Smooth muscle cell (in vitro differentiated cells): ENCODE measurements around the gene MORF4L2. TPM values are rescaled to one million over a fixed set of nuclear protein-coding genes. Genes with fewer than 3 reads are reported as not detected.

Experiments
- DNase-seq: peaks from one replicate; lab custom pipeline; 2025; ENCODE audit not compliant: unreplicated experiment; lab: John Stamatoyannopoulos, UW
- H2AFZ ChIP-seq: fragments of 200-600 bp; sonication (generic); 2 replicates; pipeline ENCODE4 v1.6.0; 2016; ENCODE audit warnings: antibody characterized with exemption, low read depth, mild to moderate bottlenecking
- H3F3A ChIP-seq: fragments of 200-600 bp; sonication (generic); 2 replicates; pipeline ENCODE4 v1.6.0; 2017; ENCODE audit warnings: antibody characterized with exemption, low read depth
- H3K27ac ChIP-seq: fragments of 200-600 bp; sonication (generic); 2 replicates; pipeline ENCODE4 v1.5.1; 2016; ENCODE audit warnings: low read depth, mild to moderate bottlenecking
- H3K27me3 ChIP-seq: fragments of 200-600 bp; sonication (generic); 2 replicates; pipeline ENCODE4 v1.6.1; 2016; ENCODE audit warnings: low read depth, mild to moderate bottlenecking
- H3K36me3 ChIP-seq: fragments of 200-600 bp; sonication (generic); 2 replicates; pipeline ENCODE4 v1.5.1; 2016; ENCODE audit warnings: low read depth
- H3K4me1 ChIP-seq: fragments of 200-600 bp; sonication (generic); 2 replicates; pipeline ENCODE4 v1.5.1; 2016; ENCODE audit warnings: low read depth
- H3K4me2 ChIP-seq: fragments of 200-600 bp; sonication (generic); 2 replicates; pipeline ENCODE4 v1.6.0; 2016; ENCODE audit warnings: mild to moderate bottlenecking
- H3K4me3 ChIP-seq: fragments of 200-600 bp; sonication (generic); 2 replicates; pipeline ENCODE4 v1.5.1; 2016; ENCODE audit warnings: mild to moderate bottlenecking
- H3K79me2 ChIP-seq: fragments of 200-600 bp; sonication (generic); 2 replicates; pipeline ENCODE4 v1.6.0; 2016; ENCODE audit warnings: low read depth, mild to moderate bottlenecking
- H3K9ac ChIP-seq: fragments of 200-600 bp; sonication (generic); 2 replicates; pipeline ENCODE4 v1.6.0; 2016; ENCODE audit warnings: low read depth
- H3K9me3 ChIP-seq: fragments of 200-600 bp; sonication (generic); replicated peaks from 2 replicates; pipeline ENCODE4 v1.5.1; 2016; ENCODE audit warnings: low read depth
- H4K20me1 ChIP-seq: fragments of 200-600 bp; sonication (generic); 2 replicates; pipeline ENCODE4 v1.6.0; 2016; ENCODE audit warnings: low read depth
- WGBS: methylation state at CpG from one replicate; pipeline ENCODE4 v1.1.7; 2016; ENCODE audit warnings: low lambda C conversion rate; 5-methylcytosine and 5-hydroxymethylcytosine counted together
- polyA plus RNA-seq: library from polyadenylated mRNA; unstranded; fragments of >200 nt; fragmentation: Nextera tagmentation; extraction: Ambion mirVana; gene quantifications from 2 replicates; pipeline ENCODE4 v1.2.1, GENCODE V29; 2016
- total RNA-seq: library from RNA; depleted of rRNA; stranded (reverse); fragments of >200 nt; gene quantifications from 2 replicates; pipeline ENCODE4 v1.2.3, GENCODE V29; 2014
- TF ChIP-seq, protein P1 (sequence below): fragments of 200-600 bp; sonication (generic); IDR thresholded peaks from 2 replicates; pipeline ENCODE4 v1.5.1; 2017; ENCODE audit warnings: borderline replicate concordance, mild to moderate bottlenecking, antibody characterized with exemption; ENCODE audit not compliant: insufficient read depth, poor library complexity, severe bottlenecking

Gene MORF4L2
- total and polyA plus RNA-seq, 2 experiments from 2014 or later: 726 to 1,824 TPM

DNA sequence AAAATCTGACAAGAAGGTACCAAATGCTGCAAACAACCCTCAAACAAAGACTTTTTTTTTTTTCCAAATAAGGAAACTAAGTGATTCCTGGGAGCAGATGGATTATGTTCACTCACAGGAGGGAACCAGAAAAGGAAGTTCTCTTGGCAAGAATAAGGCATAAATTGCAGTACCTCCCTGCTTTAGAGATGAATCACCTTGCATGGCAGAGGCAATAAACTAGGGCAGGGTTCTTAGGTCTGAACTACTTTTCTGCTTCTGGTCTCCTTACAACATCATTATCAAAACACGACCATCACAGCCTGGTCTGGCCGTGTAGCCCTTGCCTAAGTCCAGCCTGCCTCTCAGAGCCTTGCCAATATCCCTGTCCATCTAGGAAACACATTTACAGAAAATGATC is 30.5 kb upstream of the MORF4L2 start:
- WGBS: 41% methylated on average over 2 of the region's 2 CpGs
- no peaks in the 10 kb centered on the region for H3K36me3 ChIP-seq
- no peak overlapping the region for H3K27ac ChIP-seq
- H3K27me3 ChIP-seq: no peaks in the 10 kb centered on the region
- H4K20me1 ChIP-seq: no peaks in the 10 kb centered on the region
- H3K9me3 ChIP-seq: no peaks in the 10 kb centered on the region
- no peak overlapping the region for H3K9ac ChIP-seq
- no peaks in the 10 kb centered on the region for H3K4me1 ChIP-seq
- no peak overlapping the region for H3K4me3 ChIP-seq
- H3K4me2 ChIP-seq: no peak overlapping the region
- H3K79me2 ChIP-seq: no peaks in the 10 kb centered on the region
- no peaks in the 10 kb centered on the region for H3F3A ChIP-seq
- TF ChIP-seq, protein P1, sequence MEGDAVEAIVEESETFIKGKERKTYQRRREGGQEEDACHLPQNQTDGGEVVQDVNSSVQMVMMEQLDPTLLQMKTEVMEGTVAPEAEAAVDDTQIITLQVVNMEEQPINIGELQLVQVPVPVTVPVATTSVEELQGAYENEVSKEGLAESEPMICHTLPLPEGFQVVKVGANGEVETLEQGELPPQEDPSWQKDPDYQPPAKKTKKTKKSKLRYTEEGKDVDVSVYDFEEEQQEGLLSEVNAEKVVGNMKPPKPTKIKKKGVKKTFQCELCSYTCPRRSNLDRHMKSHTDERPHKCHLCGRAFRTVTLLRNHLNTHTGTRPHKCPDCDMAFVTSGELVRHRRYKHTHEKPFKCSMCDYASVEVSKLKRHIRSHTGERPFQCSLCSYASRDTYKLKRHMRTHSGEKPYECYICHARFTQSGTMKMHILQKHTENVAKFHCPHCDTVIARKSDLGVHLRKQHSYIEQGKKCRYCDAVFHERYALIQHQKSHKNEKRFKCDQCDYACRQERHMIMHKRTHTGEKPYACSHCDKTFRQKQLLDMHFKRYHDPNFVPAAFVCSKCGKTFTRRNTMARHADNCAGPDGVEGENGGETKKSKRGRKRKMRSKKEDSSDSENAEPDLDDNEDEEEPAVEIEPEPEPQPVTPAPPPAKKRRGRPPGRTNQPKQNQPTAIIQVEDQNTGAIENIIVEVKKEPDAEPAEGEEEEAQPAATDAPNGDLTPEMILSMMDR: no peak
- DNase-seq: no peak
- H2AFZ ChIP-seq: no peak overlapping the region

DNA sequence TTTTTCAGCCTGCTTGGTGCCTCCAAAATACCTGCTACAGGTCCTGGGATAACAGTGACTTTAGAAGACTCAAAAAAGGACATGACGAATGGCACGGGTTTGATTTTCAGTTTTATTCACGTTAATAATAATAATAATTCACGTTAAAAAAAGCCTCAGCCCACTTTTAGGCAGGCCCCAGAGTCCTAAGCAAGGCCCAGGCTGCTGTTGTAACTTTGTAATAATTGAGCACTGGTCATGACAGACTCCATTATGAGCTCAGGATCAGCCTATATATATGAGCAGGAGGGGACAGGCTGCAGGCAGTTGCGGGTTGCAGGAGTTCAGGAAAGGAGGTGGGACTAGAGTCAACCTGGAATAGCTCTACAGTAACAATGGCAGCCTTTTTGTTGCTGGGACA is 24.1 kb upstream of the MORF4L2 start, which contains the start of gene TMEM31:
Gene TMEM31 (plus strand): TSS at position 301 of the 400 bp plus-strand sequence. CDS start 1,350 bp downstream, outside the sequence.
- H3K4me2 ChIP-seq: no peak within 1 kb of the TSS
- no peaks in the 10 kb centered on the region for H3K27me3 ChIP-seq
- H4K20me1 ChIP-seq: no peaks in the 10 kb centered on the region
- no peaks in the 10 kb centered on the region for H3K79me2 ChIP-seq
- H3K36me3 ChIP-seq: no peaks in the 10 kb centered on the region
- H3K9me3 ChIP-seq: no peaks in the 10 kb centered on the region
- H3K4me3 ChIP-seq: no peak within 1 kb of the TSS
- no peak within 1 kb of the TSS for H3K27ac ChIP-seq
- H2AFZ ChIP-seq: no peak within 1 kb of the TSS
- whole genome bisulfite sequencing: 90% methylated on average over 5 of the region's 5 CpGs
- no peaks in the 10 kb centered on the region for H3F3A ChIP-seq
- no peak within 1 kb of the TSS for H3K9ac ChIP-seq
- no peak for DNase-seq
- no peaks in the 10 kb centered on the region for H3K4me1 ChIP-seq
- TF ChIP-seq, protein P1: no peak

DNA sequence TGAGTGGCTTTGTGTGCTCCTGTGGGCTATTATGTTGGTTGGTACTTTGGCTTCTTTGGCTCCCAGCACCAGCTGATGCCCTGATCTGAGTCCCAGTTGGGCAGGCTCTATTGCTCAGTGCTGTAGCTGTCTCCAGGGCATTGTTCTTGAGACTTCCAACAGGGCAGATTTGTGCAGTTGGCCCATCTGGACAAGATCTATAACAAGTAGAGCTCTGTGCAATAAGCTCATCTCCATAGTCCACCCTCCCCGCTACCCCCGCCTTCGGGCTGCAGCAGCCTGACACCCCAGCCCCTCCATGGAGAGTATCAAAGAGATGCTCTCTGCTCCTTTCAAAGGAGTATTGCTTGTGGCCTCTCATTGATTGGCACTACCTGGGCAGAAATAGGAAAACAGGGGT is 18.4 kb upstream of the MORF4L2 start:
- H4K20me1 ChIP-seq: no peaks in the 10 kb centered on the region
- 100% methylated on average over 3 of the region's 3 CpGs for WGBS
- H3K27me3 ChIP-seq: no peaks in the 10 kb centered on the region

DNA sequence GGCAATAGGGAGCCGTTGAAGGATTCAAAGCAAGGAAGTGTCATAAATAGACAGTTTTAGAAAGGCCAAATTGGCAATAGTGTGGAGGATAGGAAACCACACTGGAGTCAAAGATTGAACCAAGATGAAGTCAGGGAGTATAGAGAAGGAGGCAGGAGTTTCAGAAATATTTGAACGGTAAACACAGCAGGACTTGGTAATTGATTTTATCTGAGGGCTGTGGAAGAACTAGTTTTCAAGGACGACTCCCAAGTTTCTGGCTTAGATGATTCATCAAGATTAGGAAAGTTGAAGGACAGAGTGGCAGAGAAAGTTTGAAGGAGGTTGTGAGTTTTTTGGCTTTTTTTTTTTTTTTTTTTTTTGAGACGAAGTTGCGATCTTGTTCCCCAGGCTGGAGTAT is 12.7 kb upstream of the MORF4L2 start:
- H3K79me2 ChIP-seq: no peaks in the 10 kb centered on the region
- no peak overlapping the region for H3K4me3 ChIP-seq
- no peaks in the 10 kb centered on the region for H3K36me3 ChIP-seq
- no peaks in the 10 kb centered on the region for H3F3A ChIP-seq
- no peaks in the 10 kb centered on the region for H3K9me3 ChIP-seq
- no peak overlapping the region for H3K4me2 ChIP-seq
- no peak overlapping the region for H2AFZ ChIP-seq
- H3K27ac ChIP-seq: no peak overlapping the region
- peaks cover 9% of the 10 kb centered on the region for H3K4me1 ChIP-seq
- H3K27me3 ChIP-seq: no peaks in the 10 kb centered on the region
- no peaks in the 10 kb centered on the region for H4K20me1 ChIP-seq
- TF ChIP-seq, protein P1: no peak
- DNase-seq: no peak
- H3K9ac ChIP-seq: no peak overlapping the region
- whole genome bisulfite sequencing: 74% methylated on average over 5 of the region's 5 CpGs

More for the DNA sequence above, 18.4 kb upstream of the MORF4L2 start:
- TF ChIP-seq, protein P1: no peak
- Histone ChIP-seq H3K9ac (no peak overlapping the region), H3K9me3 (no peaks in the 10 kb centered on the region), H3K27ac (no peak overlapping the region), H3K4me2 (no peak overlapping the region), H3K4me3 (no peak overlapping the region), H3K4me1 (no peaks in the 10 kb centered on the region), H3K36me3 (no peaks in the 10 kb centered on the region), H3F3A (no peaks in the 10 kb centered on the region), H3K79me2 (no peaks in the 10 kb centered on the region), H2AFZ (no peak overlapping the region)
- DNase-seq: no peak
